Heart left ventricle (tissue), 13 donors: ENCODE results near the gene PCDHA10.

Experiments
- POLR2A ChIP-seq, 2 donors: fragments of 450-650 bp; IDR thresholded peaks; one replicate each; pipeline ENCODE4 v1.6.1; 2017; ENCODE audit warnings: antibody characterized with exemption in 2 of 2, mild to moderate bottlenecking in 2 of 2, moderate library complexity in 2 of 2
- TF ChIP-seq, protein P1 (sequence below), 12 donors: fragments of 200-600 bp; sonication (generic) in 4 of 12; IDR thresholded peaks; one replicate each; pipeline versions ENCODE4 v1.5.0 to v1.8.0; 2018 to 2022; ENCODE audit warnings: antibody characterized with exemption in 12 of 12, mild to moderate bottlenecking in 5 of 12
- donor health status: ischemic (EF 13 %, LVEDD 7.1; RV severe dilation, severe dysfunction).
- donor health status: DM: no; HTN: yes; CAD: no.
- donor health status: DM: no; HTN: no; CAD: no.
- donor health status: ischemic (EF 25% LVEDD 6.9; RV normal size, moderate dysfunction).
- donor health status: ischemic (EF 25% LVEDD 5.7; RV mildly dilated, moderate dysfunction).
- donor health status: ischemic (EF 35%, LVEDD 5.7; RV mildly dilated, moderate dysfunction).
- donor health status: nonischemic (EF 11% LVEDD 7.7; RV severe dilation, severe dysfunction).
- donor health status: DM: yes; HTN: yes; CAD: no.
- donor health status: PGD.
- donor health status: ischemic (EF 29% LVEDD 5.4; RV normal size, mild dysfunction).
- donor health status: nonischemic (EF 23%, LVEDD 6.1; RV moderate dilation, normal function).

DNA sequence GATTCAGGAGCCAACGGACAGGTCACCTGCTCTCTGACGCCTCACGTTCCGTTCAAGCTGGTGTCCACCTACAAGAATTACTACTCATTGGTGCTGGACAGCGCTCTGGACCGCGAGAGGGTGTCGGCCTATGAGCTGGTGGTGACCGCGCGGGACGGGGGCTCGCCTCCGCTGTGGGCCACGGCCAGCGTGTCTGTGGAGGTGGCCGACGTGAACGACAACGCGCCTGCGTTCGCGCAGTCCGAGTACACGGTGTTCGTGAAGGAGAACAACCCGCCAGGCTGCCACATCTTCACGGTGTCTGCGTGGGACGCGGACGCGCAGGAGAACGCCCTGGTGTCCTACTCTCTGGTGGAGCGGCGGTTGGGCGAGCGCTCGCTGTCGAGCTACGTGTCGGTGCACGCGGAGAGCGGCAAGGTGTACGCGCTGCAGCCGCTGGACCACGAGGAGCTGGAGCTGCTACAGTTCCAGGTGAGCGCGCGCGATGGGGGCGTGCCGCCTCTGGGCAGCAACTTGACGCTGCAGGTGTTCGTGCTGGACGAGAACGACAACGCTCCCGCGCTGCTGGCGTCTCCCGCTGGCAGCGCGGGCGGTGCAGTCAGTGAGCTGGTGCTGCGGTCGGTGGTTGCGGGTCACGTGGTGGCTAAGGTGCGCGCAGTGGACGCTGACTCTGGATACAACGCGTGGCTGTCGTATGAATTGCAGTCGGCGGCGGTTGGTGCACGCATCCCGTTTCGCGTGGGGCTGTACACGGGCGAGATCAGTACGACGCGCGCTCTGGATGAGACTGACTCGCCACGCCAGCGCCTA lies 1.7 kb downstream of the PCDHA10 start:
- TF ChIP-seq, protein P1, sequence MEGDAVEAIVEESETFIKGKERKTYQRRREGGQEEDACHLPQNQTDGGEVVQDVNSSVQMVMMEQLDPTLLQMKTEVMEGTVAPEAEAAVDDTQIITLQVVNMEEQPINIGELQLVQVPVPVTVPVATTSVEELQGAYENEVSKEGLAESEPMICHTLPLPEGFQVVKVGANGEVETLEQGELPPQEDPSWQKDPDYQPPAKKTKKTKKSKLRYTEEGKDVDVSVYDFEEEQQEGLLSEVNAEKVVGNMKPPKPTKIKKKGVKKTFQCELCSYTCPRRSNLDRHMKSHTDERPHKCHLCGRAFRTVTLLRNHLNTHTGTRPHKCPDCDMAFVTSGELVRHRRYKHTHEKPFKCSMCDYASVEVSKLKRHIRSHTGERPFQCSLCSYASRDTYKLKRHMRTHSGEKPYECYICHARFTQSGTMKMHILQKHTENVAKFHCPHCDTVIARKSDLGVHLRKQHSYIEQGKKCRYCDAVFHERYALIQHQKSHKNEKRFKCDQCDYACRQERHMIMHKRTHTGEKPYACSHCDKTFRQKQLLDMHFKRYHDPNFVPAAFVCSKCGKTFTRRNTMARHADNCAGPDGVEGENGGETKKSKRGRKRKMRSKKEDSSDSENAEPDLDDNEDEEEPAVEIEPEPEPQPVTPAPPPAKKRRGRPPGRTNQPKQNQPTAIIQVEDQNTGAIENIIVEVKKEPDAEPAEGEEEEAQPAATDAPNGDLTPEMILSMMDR (IDR thresholded peaks at IDR 0.05), result no peak
- no peak for TF ChIP-seq POLR2A (IDR thresholded peaks at IDR 0.05)
